Dendritic cell treated with granulocyte-macrophage colony-stimulating factor and Interleukin-4, amounts not matched to agents 40 ng/mL and 50 ng/mL, for 4 days (primary cell): ENCODE results near the gene EMP2.

Source experiments
- H3K27ac Mint-ChIP-seq: one replicate; pipeline ENCODE4 v1.8.0; 2022; ENCODE audit warnings: mild to moderate bottlenecking, mixed read lengths
- H3K27me3 Mint-ChIP-seq: one replicate; pipeline ENCODE4 v1.8.0; 2022; ENCODE audit warnings: mild to moderate bottlenecking, mixed read lengths
- H3K36me3 Mint-ChIP-seq: one replicate; pipeline ENCODE4 v1.8.0; 2022; ENCODE audit warnings: low read depth, mixed read lengths
- H3K4me1 Mint-ChIP-seq: one replicate; pipeline ENCODE4 v1.8.0; 2022; ENCODE audit warnings: low read depth, mixed read lengths
- H3K4me3 Mint-ChIP-seq: one replicate; pipeline ENCODE4 v1.8.0; 2022; ENCODE audit warnings: mild to moderate bottlenecking, moderate library complexity, mixed read lengths
- H3K9me3 Mint-ChIP-seq: one replicate; pipeline ENCODE4 v1.8.0; 2022; ENCODE audit warnings: mixed read lengths
- intact Hi-C: fragments of 100-400 bp; cut with micrococcal nuclease; formaldehyde crosslinking; loops from one replicate; pipeline ENCODE4 v1.15.0; 2022

Gene EMP2

GRCh38 chr16:10579575-10579964, 828 bp downstream of the EMP2 start:
- intact Hi-C loops, result no loop called here
- H3K36me3 Mint-ChIP-seq, result no peaks in the 10 kb centered on the region
- no peaks in the 10 kb centered on the region for H3K9me3 Mint-ChIP-seq
- no peak overlapping the region for H3K4me3 Mint-ChIP-seq
- peaks cover 69% of the 10 kb centered on the region for H3K27me3 Mint-ChIP-seq
- no peak overlapping the region for H3K27ac Mint-ChIP-seq
- H3K4me1 Mint-ChIP-seq, result peaks cover 9% of the 10 kb centered on the region

DNA sequence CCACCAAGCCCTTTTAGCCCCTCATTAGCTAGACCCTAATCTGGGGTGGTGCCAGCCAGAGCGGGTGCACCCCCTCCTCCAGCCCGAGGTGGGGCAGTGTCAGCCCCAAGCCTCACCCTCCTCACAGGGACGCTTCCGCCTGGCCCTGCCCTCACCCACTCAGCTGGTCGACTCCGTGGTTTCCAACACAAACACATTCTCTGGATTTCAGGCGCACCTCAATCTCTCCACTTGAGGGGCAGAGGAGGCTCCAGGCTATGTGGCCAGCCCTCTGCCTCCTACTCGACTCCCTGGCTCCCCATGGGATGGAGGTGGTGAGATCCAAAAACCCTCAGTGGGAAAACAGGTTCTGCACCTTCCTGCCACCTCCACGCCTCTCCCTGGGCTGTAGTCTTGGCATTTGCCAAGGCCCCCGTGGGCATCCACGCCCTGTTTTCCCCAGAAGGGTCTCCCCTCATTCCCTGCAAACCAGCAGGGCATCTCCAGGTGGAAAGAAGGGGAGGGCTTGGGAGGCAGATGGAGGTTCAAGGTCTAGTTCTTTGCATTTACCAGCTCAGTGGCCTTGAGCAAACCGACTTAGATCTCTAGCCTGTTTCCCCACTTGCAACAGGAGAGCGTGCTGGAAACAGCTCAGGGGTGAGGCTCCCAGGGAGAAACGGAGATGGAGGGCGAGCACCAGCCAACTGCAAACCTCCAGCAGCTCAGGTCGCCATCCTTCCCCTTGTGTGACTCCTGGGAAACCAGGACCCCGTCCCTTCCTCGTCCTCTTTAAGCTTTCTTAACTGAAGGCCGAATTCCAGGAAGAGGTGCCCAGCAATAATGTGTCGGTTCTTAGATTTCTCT, 1.7 kb downstream of the EMP2 start:
- intact Hi-C loops, result no loop called here
- Mint-ChIP-seq H3K36me3 (no peaks in the 10 kb centered on the region), H3K27ac (no peak overlapping the region), H3K27me3 (peaks cover 64% of the 10 kb centered on the region), H3K4me1 (peaks cover 9% of the 10 kb centered on the region), H3K4me3 (no peak overlapping the region), H3K9me3 (no peaks in the 10 kb centered on the region)

GRCh38 chr16:10577305-10578202, 2.8 kb downstream of the EMP2 start:
- Mint-ChIP-seq H3K27me3 (peaks cover 59% of the 10 kb centered on the region), H3K4me1 (peaks cover 9% of the 10 kb centered on the region), H3K4me3 (no peak overlapping the region), H3K27ac (no peak overlapping the region), H3K9me3 (no peaks in the 10 kb centered on the region), H3K36me3 (no peaks in the 10 kb centered on the region)
- intact Hi-C loops, result no loop called here

- H3K4me1 Mint-ChIP-seq, result peaks cover 9% of the 10 kb centered on the region
- H3K27me3 Mint-ChIP-seq, result peaks cover 50% of the 10 kb centered on the region
- H3K27ac Mint-ChIP-seq, result no peak overlapping the region
- H3K36me3 Mint-ChIP-seq, result no peaks in the 10 kb centered on the region
- intact Hi-C loops, result no loop called here
- no peaks in the 10 kb centered on the region for H3K9me3 Mint-ChIP-seq
- no peak overlapping the region for H3K4me3 Mint-ChIP-seq
Measured at GRCh38 chr16:10576390-10577304, 3.8 kb downstream of the EMP2 start.

- Mint-ChIP-seq H3K36me3 (no peaks in the 10 kb centered on the region), H3K4me3 (no peak overlapping the region), H3K27me3 (peaks cover 40% of the 10 kb centered on the region), H3K9me3 (no peaks in the 10 kb centered on the region), H3K27ac (no peak overlapping the region), H3K4me1 (peaks cover under 1% of the 10 kb centered on the region)
- intact Hi-C loops, result no loop called here
Measured at GRCh38 chr16:10575506-10576130, 4.8 kb downstream of the EMP2 start.

GRCh38 chr16:10572611-10573010, 7.8 kb downstream of the EMP2 start:
- no peaks in the 10 kb centered on the region for H3K9me3 Mint-ChIP-seq
- H3K36me3 Mint-ChIP-seq, result no peaks in the 10 kb centered on the region
- intact Hi-C loops, result no loop called here
- H3K4me3 Mint-ChIP-seq, result no peak overlapping the region
- H3K27ac Mint-ChIP-seq, result no peak overlapping the region
- H3K4me1 Mint-ChIP-seq, result no peaks in the 10 kb centered on the region
- H3K27me3 Mint-ChIP-seq, result peaks cover 17% of the 10 kb centered on the region

DNA sequence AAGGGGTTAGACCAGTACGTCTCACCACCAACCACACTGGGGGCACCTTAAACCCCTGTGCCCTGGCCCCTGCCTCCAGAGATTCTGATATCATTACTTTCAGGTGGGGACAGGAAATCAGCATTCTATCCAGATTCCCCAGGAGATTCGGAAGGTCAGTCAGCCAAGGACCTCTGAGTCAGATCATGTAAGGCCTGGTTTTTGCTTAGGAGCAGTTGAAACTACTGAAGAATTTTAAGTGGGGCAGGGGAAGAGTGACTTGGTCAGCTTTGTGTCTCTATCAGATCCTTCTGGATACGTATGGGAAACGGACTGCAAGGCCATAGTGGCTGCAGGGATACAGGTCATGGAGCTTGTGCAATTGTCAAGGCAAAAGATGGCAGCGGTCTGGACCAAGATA, 9.0 kb downstream of the EMP2 start:
- Mint-ChIP-seq H3K27me3 (peaks cover 13% of the 10 kb centered on the region), H3K4me3 (no peak overlapping the region), H3K36me3 (no peaks in the 10 kb centered on the region), H3K9me3 (no peaks in the 10 kb centered on the region), H3K4me1 (no peaks in the 10 kb centered on the region), H3K27ac (no peak overlapping the region)
- intact Hi-C loops, result no loop called here

DNA sequence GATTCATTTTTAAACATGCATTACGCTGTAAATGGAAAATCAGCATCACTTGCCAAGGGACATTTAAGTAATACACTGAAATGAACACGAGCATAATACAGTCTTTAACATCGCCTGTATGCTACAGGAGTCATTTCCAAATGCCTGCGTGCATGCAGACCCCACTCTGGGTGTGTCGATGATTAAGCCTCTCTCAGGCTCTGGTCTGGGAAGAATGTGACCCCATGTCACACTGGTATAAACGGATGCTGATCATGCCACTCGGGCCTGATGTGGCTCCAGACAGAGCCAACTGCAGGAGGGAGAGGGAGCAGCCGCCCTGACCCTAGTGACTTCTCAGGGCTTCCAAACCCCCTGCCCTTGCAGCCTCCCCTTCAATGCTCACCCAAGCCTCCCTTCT, 10.8 kb downstream of the EMP2 start:
- peaks cover 1% of the 10 kb centered on the region for H3K4me1 Mint-ChIP-seq
- H3K27ac Mint-ChIP-seq, result no peak overlapping the region
- no peak overlapping the region for H3K4me3 Mint-ChIP-seq
- H3K36me3 Mint-ChIP-seq, result no peaks in the 10 kb centered on the region
- H3K27me3 Mint-ChIP-seq, result peaks cover 11% of the 10 kb centered on the region
- H3K9me3 Mint-ChIP-seq, result no peaks in the 10 kb centered on the region
- intact Hi-C loops, result no loop called here

DNA sequence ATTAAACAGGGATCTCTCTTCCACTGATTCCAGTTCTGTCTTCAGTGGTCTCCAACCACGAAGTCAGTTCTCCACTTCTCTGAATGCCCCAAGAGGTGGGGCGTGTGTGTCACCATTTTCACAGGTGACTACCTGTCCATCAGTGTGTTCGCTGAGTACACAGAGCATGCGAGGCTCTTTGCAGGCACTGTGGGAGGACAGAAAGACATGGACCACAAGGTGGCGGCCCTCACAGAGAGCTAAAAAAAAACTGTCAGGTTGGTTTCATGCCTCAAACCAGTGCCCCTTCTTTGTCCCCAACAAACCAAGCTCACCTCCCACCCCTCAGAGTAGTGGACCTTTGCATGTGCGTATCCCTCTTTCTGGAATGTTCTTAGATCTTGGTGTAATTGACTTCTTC, 13.8 kb downstream of the EMP2 start:
- intact Hi-C loops, result no loop called here
- H3K4me1 Mint-ChIP-seq, result peaks cover 20% of the 10 kb centered on the region
- no peaks in the 10 kb centered on the region for H3K36me3 Mint-ChIP-seq
- H3K9me3 Mint-ChIP-seq, result peaks cover 9% of the 10 kb centered on the region
- H3K27me3 Mint-ChIP-seq, result peaks cover 4% of the 10 kb centered on the region
- H3K27ac Mint-ChIP-seq, result no peak overlapping the region
- no peak overlapping the region for H3K4me3 Mint-ChIP-seq

DNA sequence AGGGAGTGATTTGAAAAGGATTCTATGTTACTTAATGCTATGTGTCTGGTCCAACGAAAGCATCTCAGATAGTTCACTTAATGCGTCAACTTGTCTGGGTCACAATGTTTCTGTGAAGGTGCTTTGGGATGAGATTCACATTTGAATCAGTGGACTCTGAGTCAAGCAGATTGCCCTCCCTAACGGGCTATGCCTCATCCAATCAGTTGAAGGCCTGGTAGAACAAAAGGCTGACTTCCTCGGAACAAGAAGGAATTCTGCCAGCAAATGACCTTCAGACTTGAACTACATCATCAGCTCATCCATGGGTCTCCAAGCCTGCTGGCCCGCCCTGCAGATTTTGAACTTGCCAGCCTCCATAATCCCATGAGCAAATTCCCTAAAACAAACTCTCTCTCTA, 15.2 kb downstream of the EMP2 start:
- intact Hi-C loops, result no loop called here
- peaks cover 13% of the 10 kb centered on the region for H3K9me3 Mint-ChIP-seq
- peaks cover 7% of the 10 kb centered on the region for H3K27me3 Mint-ChIP-seq
- peaks cover 34% of the 10 kb centered on the region for H3K4me1 Mint-ChIP-seq
- H3K27ac Mint-ChIP-seq, result no peak overlapping the region
- no peaks in the 10 kb centered on the region for H3K36me3 Mint-ChIP-seq
- no peak overlapping the region for H3K4me3 Mint-ChIP-seq

GRCh38 chr16:10564591-10564990, 15.8 kb downstream of the EMP2 start:
- H3K27me3 Mint-ChIP-seq, result peaks cover 7% of the 10 kb centered on the region
- intact Hi-C loops, result no loop called here
- H3K4me3 Mint-ChIP-seq, result no peak overlapping the region
- H3K27ac Mint-ChIP-seq, result no peak overlapping the region
- no peaks in the 10 kb centered on the region for H3K36me3 Mint-ChIP-seq
- H3K9me3 Mint-ChIP-seq, result peaks cover 13% of the 10 kb centered on the region
- peaks cover 35% of the 10 kb centered on the region for H3K4me1 Mint-ChIP-seq

DNA sequence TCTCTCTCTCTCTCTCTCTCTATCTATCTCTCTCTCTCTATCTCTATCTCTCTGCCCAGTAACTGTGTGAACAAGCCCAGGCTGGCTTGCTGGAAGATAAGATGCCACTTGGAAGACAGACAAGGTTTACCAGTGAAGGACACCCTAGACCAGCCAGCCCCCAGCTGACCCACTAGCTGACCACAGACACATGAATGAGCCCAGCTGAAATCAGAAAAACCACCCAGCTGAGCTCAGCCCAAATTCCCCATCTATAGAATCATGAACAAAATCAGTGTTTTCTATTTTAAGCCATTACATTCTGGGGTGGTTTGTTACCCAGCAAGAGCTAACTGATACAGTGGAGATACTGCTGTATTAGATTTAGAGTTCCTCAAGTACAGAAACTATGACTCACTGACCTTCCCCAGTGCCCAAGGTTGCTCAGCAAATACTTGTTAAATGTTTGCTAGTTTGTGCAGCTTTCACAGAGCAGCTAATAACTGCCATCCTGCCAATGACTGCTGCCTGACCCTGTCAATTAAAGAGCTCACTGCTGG, 18.0 kb downstream of the EMP2 start:
- Mint-ChIP-seq H3K4me3 (no peak overlapping the region), H3K27ac (peak overlapping the region; percentile 28), H3K27me3 (peaks cover 9% of the 10 kb centered on the region), H3K36me3 (no peaks in the 10 kb centered on the region), H3K9me3 (peaks cover 13% of the 10 kb centered on the region), H3K4me1 (peaks cover 35% of the 10 kb centered on the region)
- intact Hi-C loops, result no loop called here

- Mint-ChIP-seq H3K36me3 (no peaks in the 10 kb centered on the region), H3K4me1 (peaks cover 35% of the 10 kb centered on the region), H3K27ac (peak overlapping the region; percentile 31), H3K27me3 (peaks cover 7% of the 10 kb centered on the region), H3K9me3 (peaks cover 13% of the 10 kb centered on the region), H3K4me3 (no peak overlapping the region)
- intact Hi-C loops, result no loop called here
Measured at GRCh38 chr16:10561425-10561824, 19.0 kb downstream of the EMP2 start.
